Prostate gland (tissue), 2 donors: ENCODE results near the gene TAC4. TPM values are rescaled to one million over a fixed set of nuclear protein-coding genes. Genes with fewer than 3 reads are reported as not detected.

Experiments used
- DNase-seq: peaks from one replicate; pipeline ENCODE4 v3.0.0-alpha.2; 2019; ENCODE audit warnings: low spot score
- H3K27ac ChIP-seq, 2 donors: fragments of 200-600 bp; sonication (generic); 2 replicates each; pipeline ENCODE4 v1.5.1; 2017 to 2019
- H3K27me3 ChIP-seq: fragments of 200-600 bp; sonication (generic); replicated peaks from 2 replicates; pipeline ENCODE4 v1.5.1; 2019; ENCODE audit not compliant: insufficient read depth
- H3K36me3 ChIP-seq, 2 donors: fragments of 200-600 bp; sonication (generic); 1 replicate in 1 of 2; 2 replicates in 1 of 2; pipeline versions ENCODE4 v1.5.1 to v1.8.1; 2017 to 2019
- H3K4me1 ChIP-seq: fragments of 200-600 bp; sonication (generic); replicated peaks from 2 replicates; pipeline ENCODE4 v1.5.1; 2019
- H3K4me3 ChIP-seq, 2 donors: fragments of 200-600 bp; sonication (generic); 2 replicates each; pipeline ENCODE4 v1.5.1; 2017 to 2019
- H3K9me3 ChIP-seq: fragments of 200-600 bp; sonication (generic); 2 replicates; pipeline ENCODE4 v1.5.1; 2017
- POLR2A ChIP-seq: fragments of 450-650 bp; IDR thresholded peaks from one replicate; pipeline ENCODE4 v1.6.1; 2016; ENCODE audit warnings: antibody characterized with exemption, mild to moderate bottlenecking
- POLR2AphosphoS5 ChIP-seq: sonication (generic); formaldehyde crosslinking; IDR thresholded peaks from one replicate; pipeline ENCODE4 v1.6.1; 2017; ENCODE audit warnings: antibody characterized with exemption
- WGBS: methylation state at CpG from one replicate; pipeline ENCODE4 v1.1.5; 2018; 5-methylcytosine and 5-hydroxymethylcytosine counted together
- intact Hi-C: fragments of 100-400 bp; cut with DNase I; formaldehyde crosslinking; loops from one replicate; pipeline ENCODE4 v1.14.2; 2022
- total RNA-seq, 2 donors: library from RNA; depleted of rRNA; stranded (reverse); fragments of >200 nt; gene quantifications; one replicate each; pipeline ENCODE4 v1.1.0, GENCODE V29; 2016
- TF ChIP-seq, protein P1 (sequence below), 4 experiments: fragments of 200-600 bp in 2 of 4; fragments of 450-650 bp in 2 of 4; sonication (generic) in 2 of 4; IDR thresholded peaks; 1 replicate in 3 of 4; 2 replicates in 1 of 4; pipeline ENCODE4 v1.5.1; 2016 to 2019; ENCODE audit warnings: antibody characterized with exemption in 4 of 4, mild to moderate bottlenecking in 2 of 4, moderate library complexity in 2 of 4

The TAC4 gene
- total RNA-seq, 2 donors from 2014 or later = not detected

GRCh38 chr17:49880291-49881053 lies 32.6 kb upstream of the TAC4 start:
- Histone ChIP-seq H3K9me3 (no peaks in the 10 kb centered on the region), H3K4me3 (no peak overlapping the region), H3K27ac (no peak overlapping the region), H3K27me3 (no peaks in the 10 kb centered on the region), H3K4me1 (no peaks in the 10 kb centered on the region), H3K36me3 (no peaks in the 10 kb centered on the region)
- WGBS = 11% methylated on average over 41 of the region's 41 CpGs
- intact Hi-C loops = loop anchor here (5.0 kb wide), 1 partner anchor 117 kb away; the partner anchor contains the start of gene DLX3
- TF ChIP-seq, protein P1, sequence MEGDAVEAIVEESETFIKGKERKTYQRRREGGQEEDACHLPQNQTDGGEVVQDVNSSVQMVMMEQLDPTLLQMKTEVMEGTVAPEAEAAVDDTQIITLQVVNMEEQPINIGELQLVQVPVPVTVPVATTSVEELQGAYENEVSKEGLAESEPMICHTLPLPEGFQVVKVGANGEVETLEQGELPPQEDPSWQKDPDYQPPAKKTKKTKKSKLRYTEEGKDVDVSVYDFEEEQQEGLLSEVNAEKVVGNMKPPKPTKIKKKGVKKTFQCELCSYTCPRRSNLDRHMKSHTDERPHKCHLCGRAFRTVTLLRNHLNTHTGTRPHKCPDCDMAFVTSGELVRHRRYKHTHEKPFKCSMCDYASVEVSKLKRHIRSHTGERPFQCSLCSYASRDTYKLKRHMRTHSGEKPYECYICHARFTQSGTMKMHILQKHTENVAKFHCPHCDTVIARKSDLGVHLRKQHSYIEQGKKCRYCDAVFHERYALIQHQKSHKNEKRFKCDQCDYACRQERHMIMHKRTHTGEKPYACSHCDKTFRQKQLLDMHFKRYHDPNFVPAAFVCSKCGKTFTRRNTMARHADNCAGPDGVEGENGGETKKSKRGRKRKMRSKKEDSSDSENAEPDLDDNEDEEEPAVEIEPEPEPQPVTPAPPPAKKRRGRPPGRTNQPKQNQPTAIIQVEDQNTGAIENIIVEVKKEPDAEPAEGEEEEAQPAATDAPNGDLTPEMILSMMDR (IDR thresholded peaks at IDR 0.05) = peak; percentile 61 to 97 (median 92)
- no peak for TF ChIP-seq POLR2AphosphoS5
- DNase-seq = peak; percentile 58

GRCh38 chr17:49878931-49879904 lies 31.3 kb upstream of the TAC4 start:
- Histone ChIP-seq H3K27ac (no peak overlapping the region), H3K4me3 (no peak overlapping the region), H3K27me3 (no peaks in the 10 kb centered on the region), H3K4me1 (no peaks in the 10 kb centered on the region), H3K9me3 (no peaks in the 10 kb centered on the region), H3K36me3 (no peaks in the 10 kb centered on the region)
- intact Hi-C loops = no loop called here
- no peak for DNase-seq
- TF ChIP-seq, protein P1 (IDR thresholded peaks at IDR 0.05) = no peak
- no peak for TF ChIP-seq POLR2AphosphoS5
- TF ChIP-seq POLR2A = no peak
- WGBS = 81% methylated on average over 14 of the region's 14 CpGs

- no peak overlapping the region for H3K27ac ChIP-seq
- no peaks in the 10 kb centered on the region for H3K9me3 ChIP-seq
- intact Hi-C loops = no loop called here
- no peaks in the 10 kb centered on the region for H3K4me1 ChIP-seq
- H3K4me3 ChIP-seq = no peak overlapping the region
- TF ChIP-seq, protein P1 (IDR thresholded peaks at IDR 0.05) = no peak
- TF ChIP-seq POLR2AphosphoS5 (no peak), POLR2A (no peak)
- no peaks in the 10 kb centered on the region for H3K27me3 ChIP-seq
- 66% methylated on average over 9 of the region's 9 CpGs for WGBS
- no peaks in the 10 kb centered on the region for H3K36me3 ChIP-seq
- DNase-seq = no peak
Measured at GRCh38 chr17:49875685-49876084, 27.8 kb upstream of the TAC4 start.

DNA sequence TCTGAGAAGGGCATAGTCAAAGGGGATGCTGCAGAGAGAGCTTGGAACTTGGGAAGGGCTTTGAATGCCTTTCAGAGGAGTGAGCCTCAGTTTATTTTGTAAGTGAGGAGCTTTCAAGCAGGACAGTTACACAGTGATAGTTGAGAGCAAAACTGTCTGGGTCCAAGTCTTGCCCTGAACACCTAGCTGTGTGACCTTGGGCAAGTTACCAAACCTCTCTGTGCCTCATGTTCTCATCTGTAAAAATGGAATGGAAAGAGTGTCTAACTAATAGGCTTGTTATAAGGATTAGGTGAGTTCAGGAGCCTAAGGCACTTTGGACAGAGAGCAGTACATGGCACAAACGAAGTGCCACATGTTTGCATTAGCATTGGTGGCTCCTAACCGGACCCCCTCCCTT lies 27.0 kb upstream of the TAC4 start:
- H3K4me1 ChIP-seq = no peaks in the 10 kb centered on the region
- DNase-seq = no peak
- intact Hi-C loops = no loop called here
- no peaks in the 10 kb centered on the region for H3K27me3 ChIP-seq
- TF ChIP-seq, protein P1 (IDR thresholded peaks at IDR 0.05) = no peak
- TF ChIP-seq POLR2A (no peak), POLR2AphosphoS5 (no peak)
- 77% methylated on average over 2 of the region's 2 CpGs for WGBS
- H3K27ac ChIP-seq = no peak overlapping the region
- no peaks in the 10 kb centered on the region for H3K9me3 ChIP-seq
- no peaks in the 10 kb centered on the region for H3K36me3 ChIP-seq
- H3K4me3 ChIP-seq = no peak overlapping the region
